Thyroid gland (tissue), 4 donors: ENCODE data around the gene ANO2.

Experiments used
- CTCF ChIP-seq, 6 experiments: fragments of 200-600 bp in 3 of 6; fragments of 450-650 bp in 3 of 6; sonication (generic) in 3 of 6; IDR thresholded peaks; one replicate each; pipeline ENCODE4 v1.5.1; 2016 to 2019; ENCODE audit warnings: antibody characterized with exemption in 6 of 6, mild to moderate bottlenecking in 2 of 6, inconsistent platforms in 1 of 6, moderate library complexity in 1 of 6
- POLR2A ChIP-seq, 2 donors: fragments of 450-650 bp; IDR thresholded peaks; one replicate each; pipeline ENCODE4 v1.6.1; 2017; ENCODE audit warnings: antibody characterized with exemption in 2 of 2, mild to moderate bottlenecking in 2 of 2, moderate library complexity in 1 of 2

- TF ChIP-seq CTCF (IDR thresholded peaks at IDR 0.05): no peak
- TF ChIP-seq POLR2A (IDR thresholded peaks at IDR 0.05): no peak
Measured at GRCh38 chr12:5523396-5524115, 421.5 kb downstream of the ANO2 start.
